H9 (cell line): ENCODE measurements around the gene PLK2. TPM values are rescaled to one million over a fixed set of nuclear protein-coding genes. Genes with fewer than 3 reads are reported as not detected.

ENCODE experiments used
- DNase-seq: peaks from one replicate; pipeline ENCODE4 v3.0.0-alpha.2; 2017
- H2AFZ ChIP-seq: one replicate; pipeline ENCODE4 v1.6.1; 2013; ENCODE audit warnings: mild to moderate bottlenecking, low read length, control low read depth, moderate library complexity
- H2AK5ac ChIP-seq: 2 replicates; pipeline ENCODE4 v1.6.1; 2013; ENCODE audit warnings: low read length, control low read depth, mixed read lengths; ENCODE audit not compliant: insufficient read length
- H2BK120ac ChIP-seq: one replicate; pipeline ENCODE4 v1.6.1; 2013; ENCODE audit warnings: low read depth, mild to moderate bottlenecking, low read length, control low read depth, inconsistent platforms; ENCODE audit not compliant: poor library complexity, severe bottlenecking
- H2BK12ac ChIP-seq: 2 replicates; pipeline ENCODE4 v1.6.1; 2013; ENCODE audit warnings: low read length, control low read depth, mixed read lengths, low read depth; ENCODE audit not compliant: insufficient read length
- H2BK15ac ChIP-seq: 2 replicates; pipeline ENCODE4 v1.6.1; 2013; ENCODE audit warnings: low read depth, low read length, control low read depth
- H2BK20ac ChIP-seq: one replicate; pipeline ENCODE4 v1.6.1; 2013; ENCODE audit warnings: low read depth, mild to moderate bottlenecking, low read length, control low read depth, inconsistent platforms; ENCODE audit not compliant: poor library complexity, severe bottlenecking
- H2BK5ac ChIP-seq: 2 replicates; pipeline ENCODE4 v1.6.1; 2013; ENCODE audit warnings: low read length, control low read depth, mixed read lengths; ENCODE audit not compliant: insufficient read length
- H3K14ac ChIP-seq: 2 replicates; pipeline ENCODE4 v1.6.1; 2013; ENCODE audit warnings: low read length, control low read depth; ENCODE audit not compliant: insufficient read depth
- H3K18ac ChIP-seq: 2 replicates; pipeline ENCODE4 v1.6.1; 2013; ENCODE audit warnings: low read depth, mild to moderate bottlenecking, mixed read lengths, low read length, control low read depth; ENCODE audit not compliant: insufficient read length
- H3K23ac ChIP-seq: 2 replicates; pipeline ENCODE4 v1.6.1; 2013; ENCODE audit warnings: low read length, control low read depth, mixed read lengths, low read depth; ENCODE audit not compliant: insufficient read length
- H3K23me2 ChIP-seq: 2 replicates; pipeline ENCODE4 v1.6.1; 2013; ENCODE audit warnings: low read depth, mild to moderate bottlenecking, mixed read lengths, low read length, control low read depth; ENCODE audit not compliant: insufficient read length, poor library complexity, severe bottlenecking
- H3K27ac ChIP-seq: 2 replicates; pipeline ENCODE4 v1.5.1; 2013; ENCODE audit warnings: low read length, control low read depth, mixed read lengths, low read depth; ENCODE audit not compliant: insufficient read length
- H3K27me3 ChIP-seq: 2 replicates; pipeline ENCODE4 v1.6.1; 2013; ENCODE audit warnings: low read length, control low read depth, inconsistent platforms; ENCODE audit not compliant: insufficient read depth
- H3K4ac ChIP-seq: 2 replicates; pipeline ENCODE4 v1.6.1; 2013; ENCODE audit warnings: low read depth, mild to moderate bottlenecking, control low read depth, inconsistent platforms, low read length, moderate library complexity
- H3K4me1 ChIP-seq: 2 replicates; pipeline ENCODE4 v1.6.1; 2013; ENCODE audit warnings: low read length, control low read depth, inconsistent platforms; ENCODE audit not compliant: insufficient read depth
- H3K4me2 ChIP-seq: 2 replicates; pipeline ENCODE4 v1.6.1; 2013; ENCODE audit warnings: low read length, control low read depth, mixed read lengths; ENCODE audit not compliant: insufficient read length, insufficient read depth
- H3K56ac ChIP-seq: 2 replicates; pipeline ENCODE4 v1.6.1; 2013; ENCODE audit warnings: low read depth, mild to moderate bottlenecking, mixed read lengths, low read length, control low read depth; ENCODE audit not compliant: insufficient read length
- H3K79me1 ChIP-seq: 2 replicates; pipeline ENCODE4 v1.6.1; 2013; ENCODE audit warnings: low read depth, mild to moderate bottlenecking, moderate library complexity, low read length, control low read depth, inconsistent platforms; ENCODE audit not compliant: insufficient read depth, poor library complexity, severe bottlenecking
- H3K79me2 ChIP-seq: 2 replicates; pipeline ENCODE4 v1.6.1; 2013; ENCODE audit warnings: low read length, control low read depth, inconsistent platforms; ENCODE audit not compliant: insufficient read depth
- H3K9ac ChIP-seq: 2 replicates; pipeline ENCODE4 v1.6.1; 2013; ENCODE audit warnings: low read length, control low read depth, mixed read lengths; ENCODE audit not compliant: insufficient read length; ENCODE audit errors: extremely low read depth
- H3K9me3 ChIP-seq: one replicate; pipeline ENCODE4 v1.6.1; 2013; ENCODE audit warnings: low read depth, low read length, inconsistent platforms; ENCODE audit not compliant: control insufficient read depth
- H3T11ph ChIP-seq: one replicate; pipeline ENCODE4 v1.6.1; 2013; ENCODE audit warnings: mild to moderate bottlenecking, low read length, control low read depth, inconsistent platforms
- H4K20me1 ChIP-seq: one replicate; pipeline ENCODE4 v1.6.1; 2013; ENCODE audit not compliant: control insufficient read depth, insufficient read length, insufficient read depth
- H4K5ac ChIP-seq: 2 replicates; pipeline ENCODE4 v1.6.1; 2013; ENCODE audit warnings: low read depth, mild to moderate bottlenecking, mixed read lengths, low read length, control low read depth; ENCODE audit not compliant: insufficient read length
- H4K8ac ChIP-seq: replicated peaks from 2 replicates; pipeline ENCODE4 v1.6.1; 2013; ENCODE audit warnings: low read length, control low read depth, mixed read lengths, low read depth; ENCODE audit not compliant: insufficient read length
- H4K91ac ChIP-seq: 2 replicates; pipeline ENCODE4 v1.6.1; 2013; ENCODE audit warnings: low read depth, mild to moderate bottlenecking, moderate library complexity, mixed read lengths, low read length, control low read depth; ENCODE audit not compliant: insufficient read length
- H3K27ac Mint-ChIP-seq, 3 experiments: 2 replicates in 2 of 3; 3 replicates in 1 of 3; pipeline ENCODE4 v1.8.0; 2020 to 2021; ENCODE audit warnings: mixed read lengths in 3 of 3, mild to moderate bottlenecking in 1 of 3, moderate library complexity in 1 of 3
- H3K27me3 Mint-ChIP-seq: 2 replicates; pipeline ENCODE4 v1.8.0; 2021; ENCODE audit warnings: low read depth, mild to moderate bottlenecking, moderate library complexity, mixed read lengths
- H3K36me3 Mint-ChIP-seq, 3 experiments: 2 replicates in 2 of 3; 3 replicates in 1 of 3; pipeline ENCODE4 v1.8.0; 2020 to 2021; ENCODE audit warnings: low read depth in 3 of 3, mixed read lengths in 3 of 3; ENCODE audit not compliant: insufficient read depth in 1 of 3
- H3K4me1 Mint-ChIP-seq, 2 experiments: 2 replicates each; pipeline ENCODE4 v1.8.0; 2020; ENCODE audit warnings: mixed read lengths in 2 of 2
- H3K4me3 Mint-ChIP-seq, 2 experiments: 2 replicates in 1 of 2; 3 replicates in 1 of 2; pipeline ENCODE4 v1.8.0; 2020 to 2021; ENCODE audit warnings: mild to moderate bottlenecking in 2 of 2, mixed read lengths in 2 of 2, moderate library complexity in 1 of 2
- H3K9me3 Mint-ChIP-seq, 2 experiments: 2 replicates in 1 of 2; 3 replicates in 1 of 2; pipeline ENCODE4 v1.8.0; 2020; ENCODE audit warnings: mild to moderate bottlenecking in 2 of 2, mixed read lengths in 2 of 2, moderate library complexity in 1 of 2
- WGBS: extraction: QIAGEN DNeasy Blood & Tissue Kit; methylation state at CpG from one replicate; pipeline ENCODE4 v1.1.7; 2013; ENCODE audit warnings: missing lambda C conversion rate, low lambda C conversion rate, mixed read lengths; ENCODE audit not compliant: insufficient read length; ENCODE audit errors: extremely low coverage; 5-methylcytosine and 5-hydroxymethylcytosine counted together
- total RNA-seq: library from RNA; stranded (reverse); gene quantifications from 2 replicates; pipeline ENCODE4 v1.2.1, GENCODE V29; 2021
- TF ChIP-seq, protein P1 (sequence below): fragments of 200-600 bp; sonication (generic); conservative IDR thresholded peaks from 3 replicates; pipeline ENCODE4 v1.8.0; 2021; ENCODE audit warnings: antibody characterized with exemption, mild to moderate bottlenecking

Gene PLK2
- total RNA-seq, 1 experiment from 2014 or later = 26.2 TPM

DNA sequence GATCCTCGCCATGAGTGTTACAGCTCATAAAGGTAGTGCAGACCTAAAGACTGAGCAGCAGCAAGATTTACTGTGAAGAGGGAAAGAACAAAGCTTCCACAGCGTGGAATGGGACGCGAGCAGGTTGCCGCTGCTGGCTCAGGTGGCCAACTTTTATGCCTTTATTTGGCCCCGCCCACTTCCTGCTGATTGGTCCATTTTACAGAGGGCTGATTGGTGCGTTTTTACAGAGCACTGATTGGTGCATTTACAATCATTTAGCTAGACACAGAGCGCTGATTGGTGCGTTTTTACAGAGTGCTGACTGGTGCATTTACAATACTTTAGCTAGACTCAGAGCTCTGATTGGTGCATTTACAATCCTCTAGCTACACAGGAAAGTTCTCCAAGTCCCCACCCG is 13.9 kb downstream of the PLK2 start:
- Histone ChIP-seq H3K18ac (no peak overlapping the region), H4K20me1 (no peaks in the 10 kb centered on the region), H2AK5ac (no peak overlapping the region), H3T11ph (no peak overlapping the region), H3K23me2 (no peaks in the 10 kb centered on the region), H3K56ac (no peak overlapping the region), H2BK20ac (no peak overlapping the region), H4K5ac (no peak overlapping the region), H2BK12ac (no peak overlapping the region), H3K4me2 (no peak overlapping the region), H3K23ac (no peak overlapping the region), H3K27ac (no peak overlapping the region), H2AFZ (no peak overlapping the region), H2BK5ac (no peak overlapping the region), H3K27me3 (no peaks in the 10 kb centered on the region), H3K79me2 (no peaks in the 10 kb centered on the region), H3K14ac (no peak overlapping the region), H4K91ac (no peak overlapping the region), H3K9me3 (no peaks in the 10 kb centered on the region), H4K8ac (no peak overlapping the region), H2BK15ac (no peak overlapping the region), H3K4ac (no peak overlapping the region), H3K79me1 (no peaks in the 10 kb centered on the region), H3K4me1 (no peaks in the 10 kb centered on the region), H3K9ac (no peak overlapping the region), H2BK120ac (no peak overlapping the region)
- no peak for DNase-seq
- no peak overlapping the region for H3K4me3 Mint-ChIP-seq
- H3K9me3 Mint-ChIP-seq = peaks cover 7 to 9% of the 10 kb centered on the region in 2 experiments; a peak in 3 of 5 replicates
- WGBS = no CpG with 5 or more reads among the region's 10 CpGs
- peaks cover 0 to 14% (median 11%) of the 10 kb centered on the region in 3 experiments; a peak in 4 of 7 replicates for H3K36me3 Mint-ChIP-seq
- TF ChIP-seq, protein P1, sequence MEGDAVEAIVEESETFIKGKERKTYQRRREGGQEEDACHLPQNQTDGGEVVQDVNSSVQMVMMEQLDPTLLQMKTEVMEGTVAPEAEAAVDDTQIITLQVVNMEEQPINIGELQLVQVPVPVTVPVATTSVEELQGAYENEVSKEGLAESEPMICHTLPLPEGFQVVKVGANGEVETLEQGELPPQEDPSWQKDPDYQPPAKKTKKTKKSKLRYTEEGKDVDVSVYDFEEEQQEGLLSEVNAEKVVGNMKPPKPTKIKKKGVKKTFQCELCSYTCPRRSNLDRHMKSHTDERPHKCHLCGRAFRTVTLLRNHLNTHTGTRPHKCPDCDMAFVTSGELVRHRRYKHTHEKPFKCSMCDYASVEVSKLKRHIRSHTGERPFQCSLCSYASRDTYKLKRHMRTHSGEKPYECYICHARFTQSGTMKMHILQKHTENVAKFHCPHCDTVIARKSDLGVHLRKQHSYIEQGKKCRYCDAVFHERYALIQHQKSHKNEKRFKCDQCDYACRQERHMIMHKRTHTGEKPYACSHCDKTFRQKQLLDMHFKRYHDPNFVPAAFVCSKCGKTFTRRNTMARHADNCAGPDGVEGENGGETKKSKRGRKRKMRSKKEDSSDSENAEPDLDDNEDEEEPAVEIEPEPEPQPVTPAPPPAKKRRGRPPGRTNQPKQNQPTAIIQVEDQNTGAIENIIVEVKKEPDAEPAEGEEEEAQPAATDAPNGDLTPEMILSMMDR = no peak
- no peaks in the 10 kb centered on the region for H3K27me3 Mint-ChIP-seq
- H3K27ac Mint-ChIP-seq = no peak overlapping the region
- no peaks in the 10 kb centered on the region for H3K4me1 Mint-ChIP-seq
